ENCODE results near the gene ATPAF1. TPM values are rescaled to one million over a fixed set of nuclear protein-coding genes. Genes with fewer than 3 reads are reported as not detected.

Gene ATPAF1
- total and polyA plus RNA-seq, 3 donors from 2014 or later: 76.7 to 98.9 (median 85.9) TPM

- Histone ChIP-seq H3K27me3 (no peaks in the 10 kb centered on the region), H3K27ac (no peak overlapping the region), H3K4me1 (peaks cover 31% of the 10 kb centered on the region), H3K9me3 (no peaks in the 10 kb centered on the region), H3K36me3 (ENCODE audit: low read depth, missing control alignments) (no peaks in the 10 kb centered on the region), H3K4me3 (no peak overlapping the region)
- WGBS, 2 donors: 82 to 83% methylated on average over 4 of the region's 4 CpGs
- intact Hi-C loops (cut with DNase I; ENCODE audit: low total_unique reads): no loop called here
- DNase-seq: no peak
- no peak for TF ChIP-seq CTCF (IDR thresholded peaks at IDR 0.05)
Measured at GRCh38 chr1:46618754-46619415, 49.3 kb downstream of the ATPAF1 start.

- H3K27me3 ChIP-seq: no peaks in the 10 kb centered on the region
- H3K4me1 ChIP-seq: peaks cover 31% of the 10 kb centered on the region
- WGBS, 2 donors: 78 to 86% methylated on average over 3 of the region's 3 CpGs
- DNase-seq: no peak
- H3K9me3 ChIP-seq: no peaks in the 10 kb centered on the region
- no peak overlapping the region for H3K27ac ChIP-seq
- no peak overlapping the region for H3K4me3 ChIP-seq
- no peak for TF ChIP-seq CTCF (IDR thresholded peaks at IDR 0.05)
- TF ChIP-seq POLR2A (IDR thresholded peaks at IDR 0.05): no peak
- intact Hi-C loops (cut with DNase I; ENCODE audit: low total_unique reads): no loop called here
- H3K36me3 ChIP-seq (ENCODE audit: low read depth, missing control alignments): no peaks in the 10 kb centered on the region
Measured at GRCh38 chr1:46617833-46618232, 50.3 kb downstream of the ATPAF1 start.

GRCh38 chr1:46617108-46617800 lies 50.9 kb downstream of the ATPAF1 start:
- H3K27ac ChIP-seq: peak overlapping the region; percentile 93 to 96
- no peaks in the 10 kb centered on the region for H3K36me3 ChIP-seq (ENCODE audit: low read depth, missing control alignments)
- H3K4me3 ChIP-seq: peak overlapping the region; percentile 79 to 91
- DNase-seq: no peak
- no peaks in the 10 kb centered on the region for H3K27me3 ChIP-seq
- H3K9me3 ChIP-seq: no peaks in the 10 kb centered on the region
- WGBS, 2 donors: 24 to 38% methylated on average over 10 of the region's 10 CpGs
- TF ChIP-seq POLR2A (IDR thresholded peaks at IDR 0.05): no peak
- TF ChIP-seq CTCF (IDR thresholded peaks at IDR 0.05): no peak
- H3K4me1 ChIP-seq: peaks cover 33% of the 10 kb centered on the region
- intact Hi-C loops (cut with DNase I; ENCODE audit: low total_unique reads): no loop called here

- no peak for TF ChIP-seq CTCF (IDR thresholded peaks at IDR 0.05)
- TF ChIP-seq POLR2A (IDR thresholded peaks at IDR 0.05): peak; percentile 33
- peak; percentile 91 for DNase-seq
- Histone ChIP-seq H3K27me3 (no peaks in the 10 kb centered on the region), H3K27ac (peak within 1 kb of the TSS; percentile 93 to 96), H3K4me3 (peak within 1 kb of the TSS; percentile 79 to 91), H3K36me3 (ENCODE audit: low read depth, missing control alignments) (no peaks in the 10 kb centered on the region), H3K9me3 (no peaks in the 10 kb centered on the region), H3K4me1 (peaks cover 28% of the 10 kb centered on the region)
- 0 to 1% methylated on average over 14 to 61 of the region's 62 CpGs for WGBS, 2 donors
- intact Hi-C loops (cut with DNase I; ENCODE audit: low total_unique reads): no loop called here
Measured at GRCh38 chr1:46616277-46617107, 51.7 kb downstream of the ATPAF1 start, which contains the start of gene MOB3C. Gene MOB3C (minus strand): TSS chr1:46616811. CDS start chr1:46613321, 3,490 bp downstream.

Data from testis (tissue), 3 donors.